GM18517 (cell line): ENCODE data around the gene PITPNB.
A peak's percentile ranks its signal among the peaks of the same experiment; 100 is the strongest.

Source experiments
- ATAC-seq: cut with Tn5 transposase; IDR thresholded peaks from one replicate; pipeline ENCODE4 v1.9.1; 2021; ENCODE audit warnings: mild to moderate bottlenecking, moderate library complexity; ENCODE audit not compliant: unreplicated experiment

PITPNB gene

DNA sequence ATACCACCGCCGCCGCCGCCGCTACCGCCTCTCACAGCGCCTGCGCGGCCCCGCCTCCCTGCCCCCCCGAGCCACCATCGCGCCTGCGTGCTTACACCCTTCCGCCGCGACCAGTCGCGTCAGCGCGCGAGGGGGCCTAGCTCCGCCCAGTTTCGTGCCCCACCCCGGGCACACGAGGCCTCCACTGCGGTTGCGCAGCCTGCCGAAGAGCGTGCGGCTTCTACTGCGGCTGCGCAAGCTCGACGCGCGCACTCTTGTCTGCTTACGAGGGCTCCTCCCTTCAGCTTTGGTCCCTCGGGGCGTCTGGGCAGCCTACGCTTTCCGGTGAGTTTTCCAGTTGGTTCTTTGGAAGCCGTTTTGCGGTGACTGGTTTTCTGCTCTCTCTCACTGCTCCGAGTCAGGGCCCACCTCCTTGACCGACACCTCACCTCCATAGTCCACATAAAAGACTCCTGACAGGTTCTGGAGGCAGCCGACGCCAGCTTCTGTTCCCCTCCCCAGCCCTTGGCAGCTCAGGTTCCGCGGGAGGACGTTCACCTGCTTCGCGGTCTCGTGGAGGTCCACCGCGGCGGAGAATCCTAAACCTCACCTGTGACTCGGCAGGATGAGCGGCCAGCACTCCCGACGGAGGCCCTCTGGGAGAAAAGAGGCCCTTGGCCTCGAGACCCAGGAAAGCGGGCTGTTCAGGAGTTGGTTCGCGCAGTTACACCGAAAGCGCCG is at the start of gene PITPNB:
Gene PITPNB, minus strand, starts transcription at position 35 of the 720 bp plus-strand sequence. CDS start 65 bp downstream, outside the sequence.
- ATAC-seq, result peak; percentile 74

GRCh38 chr22:27966168-27967064 is 47.4 kb upstream of the PITPNB start:
- ATAC-seq, result no peak

GRCh38 chr22:27962268-27963044 is 43.4 kb upstream of the PITPNB start:
- ATAC-seq, result no peak

DNA sequence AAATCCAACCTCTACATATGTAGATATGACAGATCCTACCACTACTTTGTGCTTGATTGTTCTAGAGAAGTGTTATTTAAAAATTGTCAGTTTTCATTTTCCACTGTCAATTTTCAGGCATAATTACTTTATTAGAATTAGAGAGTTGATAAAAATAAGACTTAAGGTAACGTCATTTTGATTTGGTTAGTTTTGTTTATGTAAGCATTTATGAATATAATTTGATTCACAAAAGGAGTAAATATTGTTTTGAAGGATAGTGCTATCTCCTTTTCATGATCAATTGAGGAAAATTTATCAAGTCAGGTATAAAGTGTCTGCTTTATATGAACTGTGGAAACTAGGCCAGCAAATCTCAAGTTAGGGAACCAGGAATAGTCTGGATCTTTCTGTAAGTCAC is 42.6 kb upstream of the PITPNB start:
- no peak for ATAC-seq

- no peak for ATAC-seq
These were observed 42.1 kb upstream of the PITPNB start for GRCh38 chr22:27961182-27961581.

DNA sequence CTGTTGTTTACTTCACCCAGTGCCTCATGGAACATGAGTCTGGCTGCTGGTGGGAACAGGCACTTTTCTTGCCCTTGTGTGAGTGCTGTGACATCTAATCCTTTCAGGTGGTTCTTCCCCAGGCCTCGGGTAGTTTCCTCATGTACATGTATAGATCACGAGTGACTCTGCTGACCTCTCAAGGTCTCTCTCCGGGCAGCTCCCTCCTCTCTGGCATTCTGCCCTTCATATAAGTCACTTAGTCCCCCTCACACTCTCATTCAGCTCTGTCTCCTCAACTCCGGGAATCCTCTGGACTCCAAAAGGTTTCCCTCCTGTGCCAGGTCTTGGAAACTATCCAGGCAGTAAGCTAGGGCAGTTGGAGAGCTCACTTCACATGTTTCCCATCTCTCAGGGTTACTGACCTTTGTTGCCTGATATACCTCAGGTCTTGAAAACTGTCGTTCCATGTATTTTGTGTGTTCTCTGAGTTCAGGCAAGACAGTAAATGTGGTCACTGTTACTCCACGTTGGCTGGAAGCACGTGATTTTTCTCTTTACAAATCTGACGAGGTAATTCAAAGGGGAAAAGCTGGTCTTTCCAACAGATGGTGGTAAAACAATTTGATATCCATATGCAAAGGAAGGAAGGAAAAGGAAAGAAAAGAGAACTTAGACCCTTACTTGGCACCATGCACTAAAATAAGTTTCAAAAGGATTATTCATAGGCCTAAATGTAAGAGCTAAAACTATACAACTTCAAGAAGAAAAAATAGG is 40.5 kb upstream of the PITPNB start:
- ATAC-seq, result no peak

DNA sequence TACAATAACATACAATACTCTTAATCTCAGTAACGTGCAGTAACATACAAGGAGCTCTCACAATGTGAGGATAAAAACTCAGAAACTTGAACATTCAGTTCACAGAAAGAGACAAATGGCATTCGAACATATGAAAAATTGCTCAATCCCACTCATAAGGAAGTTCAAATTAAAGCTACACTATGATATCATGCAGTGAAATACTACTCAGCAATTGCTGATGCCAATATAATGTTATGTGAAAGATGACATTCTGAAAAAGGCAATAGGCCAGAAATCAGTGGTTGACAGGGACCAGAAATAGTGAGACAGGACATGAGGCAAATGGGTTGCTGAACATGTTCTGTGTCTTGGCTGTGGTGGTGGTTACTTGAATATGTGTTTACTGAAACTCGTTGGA is 33.7 kb upstream of the PITPNB start:
- no peak for ATAC-seq

- no peak for ATAC-seq
These were observed 33.0 kb upstream of the PITPNB start for GRCh38 chr22:27952091-27952490.

DNA sequence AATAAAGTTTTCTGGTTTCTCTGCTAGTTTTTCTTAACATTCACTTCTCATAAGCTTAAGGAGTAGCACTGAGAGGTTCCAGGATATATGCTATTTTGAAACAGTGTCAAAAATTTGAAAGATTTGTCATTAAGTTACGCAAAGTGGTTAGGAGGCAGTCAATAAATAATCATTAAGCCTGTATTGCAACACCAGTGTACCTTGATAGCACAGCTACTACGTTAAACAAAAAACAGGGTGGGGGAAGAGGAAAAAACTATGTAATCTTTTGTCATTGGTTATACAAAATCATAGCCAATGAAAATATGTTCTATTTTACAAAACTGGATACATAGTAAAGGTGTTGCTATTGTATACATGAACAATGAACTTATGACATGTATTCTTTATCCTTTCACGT is 30.4 kb upstream of the PITPNB start:
- no peak for ATAC-seq

GRCh38 chr22:27948569-27948968 is 29.5 kb upstream of the PITPNB start:
- ATAC-seq, result no peak

DNA sequence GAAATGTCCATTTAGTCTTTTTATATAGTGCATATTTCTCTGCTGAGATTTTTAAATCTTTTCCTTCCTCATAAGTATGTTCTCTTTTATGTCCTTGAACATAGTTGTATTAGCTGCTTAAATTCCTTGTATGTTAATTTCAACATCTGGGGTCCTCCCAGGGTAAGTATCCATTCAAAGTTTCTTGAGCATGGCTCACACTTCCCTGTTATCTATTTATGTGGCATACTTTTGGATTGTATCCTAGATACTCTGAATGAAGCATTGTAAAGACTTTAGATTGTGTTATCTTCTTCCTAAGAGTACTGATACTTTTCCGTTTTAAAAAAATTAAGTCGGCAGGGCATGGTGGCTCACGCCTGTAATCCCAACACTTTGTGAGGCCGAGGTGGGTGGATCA is 28.4 kb upstream of the PITPNB start:
- no peak for ATAC-seq

DNA sequence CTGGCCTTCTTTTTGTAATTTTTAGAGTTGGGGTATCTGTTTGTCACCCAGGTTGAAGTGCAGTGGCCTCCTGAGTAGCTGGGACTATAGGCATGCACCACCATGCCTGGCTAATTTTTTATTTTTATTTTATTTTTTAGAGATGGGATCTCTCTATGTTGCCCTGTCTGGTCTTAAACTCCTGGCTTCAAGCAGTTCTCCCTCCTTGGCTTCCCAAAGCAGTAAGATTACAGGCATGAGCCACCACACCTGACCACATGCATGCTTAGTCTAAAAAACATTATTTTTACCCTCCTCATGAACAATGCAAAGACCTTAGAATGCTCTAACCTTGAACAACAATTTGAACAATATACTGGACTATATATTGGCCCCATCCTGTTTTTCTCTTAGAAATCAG is 22.1 kb upstream of the PITPNB start:
- no peak for ATAC-seq

DNA sequence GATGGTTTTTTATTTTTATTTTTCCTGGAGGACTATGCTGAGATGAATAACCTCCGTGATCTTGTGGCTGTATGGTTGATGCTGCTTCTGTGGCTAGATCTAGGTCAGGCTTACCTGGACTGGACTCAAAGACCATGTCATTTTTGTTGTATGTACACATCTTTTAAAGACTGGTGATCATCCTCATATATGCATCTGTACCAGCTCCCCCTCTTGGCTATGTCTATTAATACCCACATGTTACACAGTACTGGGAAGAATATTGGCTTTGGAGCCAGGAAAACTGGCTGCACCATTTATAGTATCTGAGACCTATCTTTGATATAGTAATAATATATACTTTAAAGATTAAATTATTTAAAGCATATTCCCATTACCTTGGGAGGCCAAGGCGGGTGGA is 18.4 kb upstream of the PITPNB start:
- no peak for ATAC-seq

DNA sequence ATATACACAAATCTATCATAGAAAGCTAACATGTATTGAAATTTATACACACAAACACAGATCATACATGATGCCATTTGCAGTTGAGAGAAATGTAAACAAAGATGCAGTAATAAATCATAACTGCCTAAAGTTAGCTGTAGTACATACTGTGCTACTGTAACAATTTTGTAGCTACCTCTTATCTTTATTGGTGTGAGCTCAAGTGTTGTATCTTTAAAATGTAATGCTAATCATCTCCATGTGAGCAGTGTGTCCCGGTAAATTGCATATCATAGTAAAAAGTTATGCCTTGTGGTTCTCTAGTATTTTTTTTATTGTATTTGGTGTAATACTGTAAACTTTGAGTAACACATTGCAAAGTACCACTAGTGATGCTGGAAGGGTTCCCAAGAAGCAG is 16.8 kb upstream of the PITPNB start:
- ATAC-seq, result no peak

- ATAC-seq, result no peak
These were observed 15.0 kb upstream of the PITPNB start for GRCh38 chr22:27934069-27934468.

DNA sequence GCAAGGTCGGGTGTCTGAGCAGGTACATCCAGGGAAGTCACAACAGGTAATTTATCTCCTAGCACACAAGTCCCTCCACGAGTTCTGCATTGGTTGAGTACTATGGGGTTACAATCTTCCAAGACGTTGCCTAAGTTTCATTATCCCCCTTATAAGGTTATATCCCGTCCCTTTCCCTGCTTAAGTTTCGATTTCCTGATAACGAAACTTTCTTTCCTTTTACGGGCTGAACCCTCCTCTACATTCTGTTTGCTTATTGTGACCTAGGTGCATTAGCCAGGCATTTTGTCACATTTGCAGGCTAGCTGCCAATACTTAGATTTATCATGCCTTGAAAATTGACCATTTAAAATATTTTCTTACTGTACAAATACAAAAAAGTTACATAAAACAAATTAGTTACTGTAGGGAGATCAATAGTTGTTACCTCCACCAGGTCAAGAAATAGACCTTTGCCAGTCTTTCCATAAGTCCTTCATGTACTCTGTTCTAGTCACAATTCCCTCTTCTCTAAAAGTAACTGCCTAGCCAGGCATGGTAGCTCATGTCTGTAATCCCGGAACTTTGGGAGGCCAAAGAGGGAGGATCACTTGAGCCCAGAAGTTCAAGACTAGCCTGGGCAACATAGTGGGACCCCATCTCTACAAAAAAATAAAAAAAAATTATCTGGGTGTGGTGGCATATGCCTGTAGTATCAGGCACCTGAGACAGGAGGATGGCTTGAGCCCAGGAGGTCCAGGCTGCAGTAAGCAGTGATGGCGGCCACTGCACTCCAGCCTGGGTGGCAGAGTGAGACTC is 14.3 kb upstream of the PITPNB start:
- no peak for ATAC-seq

GRCh38 chr22:27930331-27931060 is 11.4 kb upstream of the PITPNB start:
- ATAC-seq, result no peak

DNA sequence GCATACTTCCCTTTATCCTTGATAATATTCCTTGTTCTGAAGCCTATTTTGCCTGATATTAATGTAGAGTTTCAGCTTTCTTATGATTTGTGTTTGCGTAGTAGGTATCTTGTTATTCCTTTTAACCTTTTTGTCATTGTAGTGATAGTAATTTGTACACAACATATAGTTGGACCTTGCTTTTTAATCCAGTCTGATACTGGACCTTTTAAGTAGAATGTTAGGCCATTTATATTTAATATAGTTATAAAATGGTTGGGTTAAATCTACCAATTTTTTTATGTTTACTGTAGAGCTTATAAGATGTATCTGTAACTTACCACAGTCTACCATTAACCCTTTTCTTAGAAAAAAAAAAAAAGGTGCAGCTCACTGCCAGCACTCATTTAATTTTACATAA is 8.6 kb upstream of the PITPNB start:
- no peak for ATAC-seq

- ATAC-seq, result no peak
These were observed 6.3 kb upstream of the PITPNB start for GRCh38 chr22:27925331-27925730.
